Measurements from ENCODE around the gene FOXP2.
"Not testable (repeated sequence)": the region's sequence is repeated elsewhere in the genome, so short reads cannot be mapped to it uniquely, and the experiment has no call there.

Gene FOXP2

GRCh38 chr7:114502454-114503254 lies 88.0 kb downstream of the FOXP2 start:
- DNase-seq (ENCODE audit: low read depth in 2 of 2): no peak

GRCh38 chr7:114504586-114504985 lies 90.0 kb downstream of the FOXP2 start:
- no peak for DNase-seq (ENCODE audit: low read depth in 2 of 2)

GRCh38 chr7:114507381-114507780 lies 92.8 kb downstream of the FOXP2 start:
- DNase-seq (ENCODE audit: low read depth in 2 of 2): no peak

- DNase-seq (ENCODE audit: low read depth in 2 of 2): no peak
Observed at GRCh38 chr7:114508086-114508485, 93.5 kb downstream of the FOXP2 start.

GRCh38 chr7:114510824-114511223 lies 96.2 kb downstream of the FOXP2 start:
- not testable (repeated sequence) for DNase-seq (ENCODE audit: low read depth in 2 of 2)

GRCh38 chr7:114519240-114519639 lies 104.6 kb downstream of the FOXP2 start:
- DNase-seq (ENCODE audit: low read depth in 2 of 2): no peak

- DNase-seq (ENCODE audit: low read depth in 2 of 2): no peak
Observed at GRCh38 chr7:114522081-114522480, 107.5 kb downstream of the FOXP2 start.

- DNase-seq (ENCODE audit: low read depth in 2 of 2): no peak
Observed at GRCh38 chr7:114527589-114527988, 113.0 kb downstream of the FOXP2 start.

- DNase-seq (ENCODE audit: low read depth in 2 of 2): no peak
Observed at GRCh38 chr7:114530057-114530611, 115.5 kb downstream of the FOXP2 start.

GRCh38 chr7:114531326-114531725 lies 116.7 kb downstream of the FOXP2 start:
- no peak for DNase-seq (ENCODE audit: low read depth in 2 of 2)

- DNase-seq (ENCODE audit: low read depth in 2 of 2): no peak
Observed at GRCh38 chr7:114533131-114533530, 118.5 kb downstream of the FOXP2 start.

GRCh38 chr7:114534953-114535352 lies 120.3 kb downstream of the FOXP2 start:
- no peak for DNase-seq (ENCODE audit: low read depth in 2 of 2)

- no peak for DNase-seq (ENCODE audit: low read depth in 2 of 2)
Observed at GRCh38 chr7:114539575-114539974, 125.0 kb downstream of the FOXP2 start.

GRCh38 chr7:114540291-114540690 lies 125.7 kb downstream of the FOXP2 start:
- no peak for DNase-seq (ENCODE audit: low read depth in 2 of 2)

GRCh38 chr7:114547346-114547745 lies 132.7 kb downstream of the FOXP2 start:
- DNase-seq (ENCODE audit: low read depth in 2 of 2): not testable (repeated sequence)

GRCh38 chr7:114548081-114548980 lies 133.7 kb downstream of the FOXP2 start:
- no peak for DNase-seq (ENCODE audit: low read depth in 2 of 2)

GRCh38 chr7:114554781-114555537 lies 140.3 kb downstream of the FOXP2 start:
- no peak for DNase-seq (ENCODE audit: low read depth in 2 of 2)

- DNase-seq (ENCODE audit: low read depth in 2 of 2): no peak
Observed at GRCh38 chr7:114567416-114567815, 152.8 kb downstream of the FOXP2 start.

- DNase-seq (ENCODE audit: low read depth in 2 of 2): no peak
Observed at GRCh38 chr7:114569220-114569619, 154.6 kb downstream of the FOXP2 start.

GRCh38 chr7:114574384-114574783 lies 159.8 kb downstream of the FOXP2 start:
- DNase-seq (ENCODE audit: low read depth in 2 of 2): no peak

GRCh38 chr7:114575098-114575497 lies 160.5 kb downstream of the FOXP2 start:
- no peak for DNase-seq (ENCODE audit: low read depth in 2 of 2)

- DNase-seq (ENCODE audit: low read depth in 2 of 2): not testable (repeated sequence)
Observed at GRCh38 chr7:114580963-114581362, 166.3 kb downstream of the FOXP2 start.

Measured in stimulated activated CD8-positive, alpha-beta memory T cell treated with anti-CD3 and anti-CD28 coated beads, Interleukin-2, amount 100 ng/mL, for 48 hours (primary cell).